ENCODE results near the gene PLEKHO1.
"Not testable (repeated sequence)": the region's sequence is repeated elsewhere in the genome, so short reads cannot be mapped to it uniquely, and the experiment has no call there.

PLEKHO1 gene

DNA sequence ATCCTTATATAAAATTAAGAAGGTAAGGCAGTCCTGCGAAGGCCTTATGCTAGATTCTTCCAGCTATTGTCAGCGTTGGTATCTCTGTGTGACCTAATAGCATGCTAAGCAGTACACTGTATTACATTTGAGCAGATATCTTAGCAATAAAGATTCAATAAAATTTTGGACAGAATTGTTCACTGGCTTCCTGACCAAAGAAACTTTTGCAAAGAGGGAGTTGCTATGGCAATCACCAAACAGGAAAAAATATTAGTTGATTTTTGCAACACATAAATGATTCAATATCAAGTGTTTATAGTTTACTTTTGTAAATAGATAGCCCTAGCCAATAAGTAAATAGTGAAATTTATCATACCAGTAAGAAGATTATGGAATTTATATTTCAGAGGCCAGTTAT is 31.0 kb upstream of the PLEKHO1 start:
- H3K27me3 ChIP-seq (ENCODE audit: insufficient read depth, insufficient read length) = no peaks in the 10 kb centered on the region
- H3K4me3 ChIP-seq (ENCODE audit: insufficient read length, low read depth) = no peak overlapping the region
- peaks cover 2% of the 10 kb centered on the region for H3K36me3 ChIP-seq (ENCODE audit: insufficient read depth, insufficient read length, low read length)
- DNase-seq (ENCODE audit: low read depth, low spot score) = no peak
- no peaks in the 10 kb centered on the region for H3K4me1 ChIP-seq (ENCODE audit: insufficient read depth, insufficient read length)
- H3K9ac ChIP-seq (ENCODE audit: insufficient read length, low read depth) = no peak overlapping the region
- no peak for TF ChIP-seq YY1 (IDR thresholded peaks at IDR 0.05; ENCODE audit: insufficient read depth, insufficient read length)
- TF ChIP-seq SUZ12 (IDR thresholded peaks at IDR 0.05; ENCODE audit: extremely low read depth, insufficient read depth, insufficient read length) = no peak
- TF ChIP-seq ZNF274 (IDR thresholded peaks at IDR 0.05; ENCODE audit: low read depth, low read length) = no peak
- H3K9me3 ChIP-seq (ENCODE audit: insufficient read depth, low read length) = peaks cover 14% of the 10 kb centered on the region

DNA sequence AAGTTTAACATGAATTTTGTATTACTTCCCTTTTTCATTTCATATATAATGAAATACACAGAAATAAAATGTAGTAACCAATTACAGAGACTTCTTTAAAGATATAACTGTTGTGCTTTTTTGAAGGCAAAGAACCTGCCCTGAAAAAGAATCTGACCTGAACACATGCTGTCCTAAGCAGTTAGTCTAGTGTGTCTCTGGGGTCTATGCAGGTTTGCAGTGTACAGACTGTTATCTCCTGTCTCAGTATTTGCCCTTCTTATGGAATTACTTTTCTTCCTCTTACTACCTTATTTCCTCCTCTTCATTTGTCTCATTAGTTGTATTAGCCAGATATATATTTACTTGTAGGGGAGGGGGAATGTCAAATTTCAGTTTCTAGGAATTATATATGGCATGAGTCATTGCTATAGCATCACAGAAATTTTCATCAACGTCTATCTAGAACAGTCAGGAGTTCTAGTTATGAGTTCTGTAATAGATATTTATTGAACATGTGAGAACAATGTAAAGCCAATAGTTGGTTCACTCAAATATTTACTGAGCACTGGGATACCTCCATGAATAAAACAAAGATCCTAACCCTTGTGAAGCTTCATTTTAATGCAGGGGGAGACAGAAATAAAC is 28.4 kb upstream of the PLEKHO1 start:
- H3K9me3 ChIP-seq (ENCODE audit: insufficient read depth, low read length) = no peaks in the 10 kb centered on the region
- no peaks in the 10 kb centered on the region for H3K27me3 ChIP-seq (ENCODE audit: insufficient read depth, insufficient read length)
- no peak overlapping the region for H3K4me3 ChIP-seq (ENCODE audit: insufficient read length, low read depth)
- no peaks in the 10 kb centered on the region for H3K4me1 ChIP-seq (ENCODE audit: insufficient read depth, insufficient read length)
- DNase-seq (ENCODE audit: low read depth, low spot score) = no peak
- TF ChIP-seq YY1 (IDR thresholded peaks at IDR 0.05; ENCODE audit: insufficient read depth, insufficient read length) (no peak), ZNF274 (IDR thresholded peaks at IDR 0.05; ENCODE audit: low read depth, low read length) (no peak), SUZ12 (IDR thresholded peaks at IDR 0.05; ENCODE audit: extremely low read depth, insufficient read depth, insufficient read length) (no peak)
- H3K36me3 ChIP-seq (ENCODE audit: insufficient read depth, insufficient read length, low read length) = peaks cover 2% of the 10 kb centered on the region
- H3K9ac ChIP-seq (ENCODE audit: insufficient read length, low read depth) = no peak overlapping the region

DNA sequence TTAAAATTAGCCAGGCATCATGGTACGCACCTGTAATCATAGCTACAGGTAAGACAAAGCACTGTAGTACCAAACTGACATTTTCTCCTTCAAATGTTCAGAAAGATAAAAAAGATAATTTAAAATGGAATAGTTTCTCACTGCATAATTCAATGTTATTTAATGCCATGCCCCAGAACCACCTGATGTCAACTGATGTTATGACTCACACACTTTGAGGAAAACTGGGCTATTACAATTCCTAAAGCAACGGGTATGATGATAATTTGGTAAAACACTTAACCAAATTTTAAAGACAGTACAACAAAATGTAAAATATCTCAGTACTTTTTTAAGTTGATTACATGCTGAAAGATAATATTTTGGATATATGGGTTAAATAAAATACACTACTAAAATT is 22.9 kb upstream of the PLEKHO1 start:
- no peak for DNase-seq (ENCODE audit: low read depth, low spot score)
- Histone ChIP-seq H3K4me3 (ENCODE audit: insufficient read length, low read depth) (no peak overlapping the region), H3K36me3 (ENCODE audit: insufficient read depth, insufficient read length, low read length) (peaks cover 2% of the 10 kb centered on the region), H3K9me3 (ENCODE audit: insufficient read depth, low read length) (no peaks in the 10 kb centered on the region), H3K4me1 (ENCODE audit: insufficient read depth, insufficient read length) (no peaks in the 10 kb centered on the region), H3K9ac (ENCODE audit: insufficient read length, low read depth) (no peak overlapping the region), H3K27me3 (ENCODE audit: insufficient read depth, insufficient read length) (no peaks in the 10 kb centered on the region)
- TF ChIP-seq SUZ12 (IDR thresholded peaks at IDR 0.05; ENCODE audit: extremely low read depth, insufficient read depth, insufficient read length) (no peak), YY1 (IDR thresholded peaks at IDR 0.05; ENCODE audit: insufficient read depth, insufficient read length) (no peak), ZNF274 (IDR thresholded peaks at IDR 0.05; ENCODE audit: low read depth, low read length) (no peak)

DNA sequence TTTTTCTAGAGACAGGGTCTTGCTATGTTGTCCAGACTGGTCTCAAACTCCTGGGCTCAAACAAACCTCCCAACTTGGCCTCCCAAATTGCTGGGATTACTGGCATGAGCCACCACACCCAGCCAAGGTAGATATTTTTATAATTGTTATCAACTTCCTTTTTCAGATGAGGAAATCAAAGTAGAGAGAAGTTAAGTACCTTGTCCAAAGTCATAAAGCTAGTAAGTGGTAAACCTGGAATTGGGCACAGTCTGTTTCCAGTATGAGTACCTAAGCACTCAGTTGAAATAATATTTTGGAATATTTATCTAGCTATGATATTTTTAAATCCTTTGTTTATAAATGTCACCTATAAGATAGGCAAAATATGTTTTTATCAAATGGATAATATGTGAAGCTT is 22.3 kb upstream of the PLEKHO1 start:
- Histone ChIP-seq H3K27me3 (ENCODE audit: insufficient read depth, insufficient read length) (no peaks in the 10 kb centered on the region), H3K36me3 (ENCODE audit: insufficient read depth, insufficient read length, low read length) (no peaks in the 10 kb centered on the region), H3K4me3 (ENCODE audit: insufficient read length, low read depth) (no peak overlapping the region), H3K9me3 (ENCODE audit: insufficient read depth, low read length) (no peaks in the 10 kb centered on the region), H3K4me1 (ENCODE audit: insufficient read depth, insufficient read length) (no peaks in the 10 kb centered on the region), H3K9ac (ENCODE audit: insufficient read length, low read depth) (no peak overlapping the region)
- no peak for TF ChIP-seq ZNF274 (IDR thresholded peaks at IDR 0.05; ENCODE audit: low read depth, low read length)
- TF ChIP-seq SUZ12 (IDR thresholded peaks at IDR 0.05; ENCODE audit: extremely low read depth, insufficient read depth, insufficient read length) = no peak
- TF ChIP-seq YY1 (IDR thresholded peaks at IDR 0.05; ENCODE audit: insufficient read depth, insufficient read length) = no peak
- no peak for DNase-seq (ENCODE audit: low read depth, low spot score)

DNA sequence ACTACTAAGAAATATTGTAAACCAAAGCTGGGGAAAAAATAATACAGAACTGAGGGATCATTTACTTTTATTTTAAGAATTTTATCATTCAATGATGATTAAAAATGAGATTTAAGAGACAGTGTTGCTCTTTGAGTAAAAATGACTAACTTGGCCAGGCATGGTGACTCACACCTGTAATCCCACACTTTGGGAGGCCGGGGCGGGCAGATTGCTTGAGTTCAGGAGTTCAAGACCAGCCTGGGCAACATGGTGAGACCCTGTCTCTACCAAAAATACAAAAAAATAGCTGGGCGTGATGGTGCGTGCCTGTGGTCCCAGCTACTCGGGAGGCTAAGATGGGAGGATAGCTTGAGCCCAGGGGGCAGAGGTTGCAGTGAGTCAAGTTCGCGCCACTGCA is 21.8 kb upstream of the PLEKHO1 start:
- no peak for DNase-seq (ENCODE audit: low read depth, low spot score)
- H3K36me3 ChIP-seq (ENCODE audit: insufficient read depth, insufficient read length, low read length) = no peaks in the 10 kb centered on the region
- H3K4me3 ChIP-seq (ENCODE audit: insufficient read length, low read depth) = no peak overlapping the region
- no peaks in the 10 kb centered on the region for H3K4me1 ChIP-seq (ENCODE audit: insufficient read depth, insufficient read length)
- H3K27me3 ChIP-seq (ENCODE audit: insufficient read depth, insufficient read length) = no peaks in the 10 kb centered on the region
- TF ChIP-seq ZNF274 (IDR thresholded peaks at IDR 0.05; ENCODE audit: low read depth, low read length) (no peak), SUZ12 (IDR thresholded peaks at IDR 0.05; ENCODE audit: extremely low read depth, insufficient read depth, insufficient read length) (no peak), YY1 (IDR thresholded peaks at IDR 0.05; ENCODE audit: insufficient read depth, insufficient read length) (no peak)
- no peak overlapping the region for H3K9ac ChIP-seq (ENCODE audit: insufficient read length, low read depth)
- H3K9me3 ChIP-seq (ENCODE audit: insufficient read depth, low read length) = no peaks in the 10 kb centered on the region

DNA sequence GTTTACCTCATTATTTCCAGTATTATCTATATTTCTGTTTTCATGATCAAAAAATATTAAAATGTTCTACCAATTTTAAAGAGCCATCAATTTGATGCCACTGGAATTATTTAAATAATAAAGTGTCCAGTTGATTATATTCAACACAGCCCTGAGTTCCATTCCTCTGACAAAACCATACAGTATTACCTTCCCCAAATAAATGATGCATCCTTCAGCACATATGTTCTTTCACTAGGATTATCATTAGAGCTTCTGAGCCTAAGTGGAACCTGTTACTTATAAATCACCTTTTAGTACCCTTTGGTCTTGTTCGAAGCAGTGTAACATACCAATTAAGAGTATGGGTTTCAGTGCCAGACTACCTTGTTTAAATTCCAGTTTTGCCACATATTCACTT is 17.3 kb upstream of the PLEKHO1 start:
- H3K9me3 ChIP-seq (ENCODE audit: insufficient read depth, low read length) = no peaks in the 10 kb centered on the region
- TF ChIP-seq SUZ12 (IDR thresholded peaks at IDR 0.05; ENCODE audit: extremely low read depth, insufficient read depth, insufficient read length) (no peak), ZNF274 (IDR thresholded peaks at IDR 0.05; ENCODE audit: low read depth, low read length) (no peak), YY1 (IDR thresholded peaks at IDR 0.05; ENCODE audit: insufficient read depth, insufficient read length) (no peak)
- no peak overlapping the region for H3K4me3 ChIP-seq (ENCODE audit: insufficient read length, low read depth)
- no peak overlapping the region for H3K9ac ChIP-seq (ENCODE audit: insufficient read length, low read depth)
- H3K36me3 ChIP-seq (ENCODE audit: insufficient read depth, insufficient read length, low read length) = no peaks in the 10 kb centered on the region
- no peak for DNase-seq (ENCODE audit: low read depth, low spot score)
- no peaks in the 10 kb centered on the region for H3K27me3 ChIP-seq (ENCODE audit: insufficient read depth, insufficient read length)
- H3K4me1 ChIP-seq (ENCODE audit: insufficient read depth, insufficient read length) = no peaks in the 10 kb centered on the region

DNA sequence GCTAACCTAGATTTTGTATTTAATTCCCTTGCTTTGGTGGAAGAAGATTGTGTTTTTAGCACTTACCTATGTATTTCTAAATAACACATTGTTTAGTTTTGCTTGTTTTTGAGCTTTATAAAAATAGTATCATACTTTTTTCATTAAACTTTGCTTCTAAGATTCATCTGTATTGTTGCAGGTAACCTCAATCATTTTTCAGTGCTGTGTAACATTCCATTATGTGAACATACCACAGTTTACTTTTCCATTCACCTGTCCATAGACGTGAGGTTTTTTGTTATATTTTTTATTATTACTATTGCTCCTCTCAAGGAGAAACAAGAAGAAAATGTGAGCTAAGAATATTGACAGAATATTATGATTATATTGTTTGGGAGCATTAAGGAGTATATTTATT is 15.2 kb upstream of the PLEKHO1 start:
- no peak for TF ChIP-seq SUZ12 (IDR thresholded peaks at IDR 0.05; ENCODE audit: extremely low read depth, insufficient read depth, insufficient read length)
- no peak for TF ChIP-seq ZNF274 (IDR thresholded peaks at IDR 0.05; ENCODE audit: low read depth, low read length)
- TF ChIP-seq YY1 (IDR thresholded peaks at IDR 0.05; ENCODE audit: insufficient read depth, insufficient read length) = no peak
- Histone ChIP-seq H3K9me3 (ENCODE audit: insufficient read depth, low read length) (no peaks in the 10 kb centered on the region), H3K4me1 (ENCODE audit: insufficient read depth, insufficient read length) (no peaks in the 10 kb centered on the region), H3K27me3 (ENCODE audit: insufficient read depth, insufficient read length) (no peaks in the 10 kb centered on the region), H3K9ac (ENCODE audit: insufficient read length, low read depth) (no peak overlapping the region), H3K4me3 (ENCODE audit: insufficient read length, low read depth) (no peak overlapping the region), H3K36me3 (ENCODE audit: insufficient read depth, insufficient read length, low read length) (no peaks in the 10 kb centered on the region)
- no peak for DNase-seq (ENCODE audit: low read depth, low spot score)

DNA sequence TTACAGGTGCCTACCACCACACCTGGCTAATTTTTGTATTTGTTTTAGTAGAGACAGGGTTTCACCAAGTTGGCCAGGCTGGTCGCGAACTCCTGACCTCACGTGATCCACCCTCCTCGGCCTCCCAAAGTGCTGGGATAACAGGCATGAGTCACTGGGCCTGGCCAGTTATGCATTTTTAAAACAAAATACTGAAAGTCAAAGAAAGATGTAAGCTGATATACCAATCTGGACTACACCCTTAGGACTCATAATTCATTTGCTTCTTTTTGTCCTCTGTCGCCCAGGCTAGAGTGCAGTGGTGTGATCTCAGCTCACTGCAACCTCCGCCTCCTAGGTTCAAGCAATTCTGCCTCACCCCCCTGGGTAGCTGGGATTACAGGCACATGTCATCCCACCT is 14.3 kb upstream of the PLEKHO1 start:
- not testable (repeated sequence) for H3K27me3 ChIP-seq (ENCODE audit: insufficient read depth, insufficient read length); H3K4me3 ChIP-seq (ENCODE audit: insufficient read length, low read depth); DNase-seq (ENCODE audit: low read depth, low spot score); H3K36me3 ChIP-seq (ENCODE audit: insufficient read depth, insufficient read length, low read length); H3K9ac ChIP-seq (ENCODE audit: insufficient read length, low read depth); H3K9me3 ChIP-seq (ENCODE audit: insufficient read depth, low read length); H3K4me1 ChIP-seq (ENCODE audit: insufficient read depth, insufficient read length)

Measured in NT2/D1 (cell line).